Measurements from ENCODE around the gene DIDO1.
"Not testable (repeated sequence)": the region's sequence is repeated elsewhere in the genome, so short reads cannot be mapped to it uniquely, and the experiment has no call there.

DIDO1 gene

DNA sequence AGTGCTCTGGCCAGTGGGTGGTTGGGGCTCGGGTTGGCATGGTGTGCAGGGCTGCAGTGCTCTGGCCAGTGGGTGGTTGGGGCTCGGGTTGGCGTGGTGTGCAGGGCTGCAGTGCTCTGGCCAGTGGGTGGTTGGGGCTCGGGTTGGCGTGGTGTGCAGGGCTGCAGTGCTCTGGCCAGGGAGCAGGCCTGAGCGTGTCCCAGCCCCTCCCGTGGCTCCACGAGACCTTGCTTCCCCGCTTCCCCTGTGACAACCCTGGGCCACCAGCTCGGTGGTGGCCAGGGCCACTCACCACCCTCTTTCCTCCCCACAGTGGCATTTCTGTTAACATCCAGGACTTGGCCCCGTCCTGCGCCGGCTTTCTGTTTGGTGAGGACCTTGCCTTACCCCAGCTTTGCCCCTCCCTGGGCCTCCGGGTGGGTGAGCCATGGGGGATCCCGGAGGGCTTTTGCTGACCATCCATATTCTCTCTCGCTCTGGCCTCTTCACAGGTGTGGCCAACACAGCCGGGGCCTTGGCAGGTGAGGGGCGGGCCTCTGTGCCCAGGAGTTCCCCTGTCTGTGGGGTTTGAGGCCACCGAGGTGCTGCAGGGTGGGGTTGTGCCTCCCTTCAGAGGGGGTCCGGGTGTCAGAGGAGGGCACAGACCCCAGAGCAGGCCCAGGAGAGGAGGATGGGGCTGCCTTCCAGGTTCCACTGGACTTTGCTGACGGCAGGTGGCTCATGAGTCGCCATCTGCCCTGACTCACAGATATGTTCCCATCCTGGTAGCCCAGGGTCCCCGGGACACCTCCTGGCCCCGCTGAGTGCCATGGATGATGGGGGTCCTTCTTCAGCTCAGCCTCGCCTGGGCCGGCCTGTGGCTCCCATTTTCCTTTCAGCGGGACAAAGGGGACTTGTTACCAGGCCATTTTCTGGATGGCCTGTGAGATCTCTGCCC, 40.2 kb upstream of the DIDO1 start:
- no peaks in the 10 kb centered on the region for H3K9me3 Mint-ChIP-seq
- peaks cover 4 to 5% of the 10 kb centered on the region in 2 donors for H3K27me3 Mint-ChIP-seq
- ATAC-seq (replicated peaks): no peak
- H3K27ac Mint-ChIP-seq: no peak overlapping the region
- peaks cover 24 to 25% of the 10 kb centered on the region in 2 donors for H3K36me3 Mint-ChIP-seq
- no peak overlapping the region for H3K4me3 Mint-ChIP-seq
- H3K4me1 Mint-ChIP-seq: peaks cover 3% of the 10 kb centered on the region in 2 donors
- no peak for DNase-seq

DNA sequence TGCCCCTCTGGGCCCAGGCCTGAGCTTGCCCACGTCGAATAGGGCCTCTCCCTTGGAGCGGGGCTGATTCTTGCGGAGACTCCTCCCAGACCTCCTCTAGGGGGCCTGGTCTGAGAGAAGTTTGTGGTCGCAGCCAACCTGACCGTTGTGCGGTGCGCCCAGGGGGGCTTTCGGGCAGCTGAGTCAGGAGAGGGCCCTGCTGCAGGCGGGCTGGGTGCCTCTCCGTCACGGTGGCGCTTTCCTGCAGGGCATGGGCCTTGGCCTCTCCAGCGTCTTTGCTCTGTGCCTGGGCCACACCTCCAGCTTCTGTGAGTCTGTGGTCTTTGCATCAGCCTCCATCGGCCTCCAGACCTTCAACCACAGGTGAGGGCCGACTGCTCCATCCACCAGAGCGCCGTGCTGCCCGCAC, 39.1 kb upstream of the DIDO1 start:
- H3K9me3 Mint-ChIP-seq: no peaks in the 10 kb centered on the region
- ATAC-seq (replicated peaks) (no peak), DNase-seq (no peak)
- no peak overlapping the region for H3K4me3 Mint-ChIP-seq
- H3K27me3 Mint-ChIP-seq: no peaks in the 10 kb centered on the region
- H3K36me3 Mint-ChIP-seq: peaks cover 28 to 29% of the 10 kb centered on the region in 2 donors
- H3K4me1 Mint-ChIP-seq: peaks cover 0 to 4% of the 10 kb centered on the region in 2 donors
- no peak overlapping the region for H3K27ac Mint-ChIP-seq

DNA sequence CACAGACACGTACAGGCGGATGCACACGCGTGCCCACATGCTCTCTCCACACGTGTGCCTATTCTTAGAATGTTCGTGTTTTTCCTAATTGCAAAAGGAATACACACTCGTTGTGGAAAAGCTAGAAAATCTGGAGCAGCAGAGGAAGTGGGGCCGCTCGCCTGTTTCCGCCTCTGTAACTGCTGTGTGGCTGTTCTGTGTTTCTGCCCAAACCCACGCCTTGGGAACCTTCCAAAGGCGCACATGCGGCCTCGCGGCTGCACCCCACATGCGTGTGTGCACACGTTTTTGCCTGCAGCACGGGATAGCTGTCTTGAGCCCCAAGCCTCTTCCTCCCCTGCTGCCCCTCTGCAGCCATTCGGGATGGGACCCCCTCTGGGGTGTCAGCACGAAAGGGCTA, 38.4 kb upstream of the DIDO1 start:
- H3K27me3 Mint-ChIP-seq: no peaks in the 10 kb centered on the region
- no peaks in the 10 kb centered on the region for H3K9me3 Mint-ChIP-seq
- peaks cover 33 to 36% of the 10 kb centered on the region in 2 donors for H3K36me3 Mint-ChIP-seq
- DNase-seq (no peak), ATAC-seq (replicated peaks) (no peak)
- H3K4me3 Mint-ChIP-seq: no peak overlapping the region
- H3K27ac Mint-ChIP-seq: no peak overlapping the region
- peaks cover 2 to 9% of the 10 kb centered on the region in 2 donors for H3K4me1 Mint-ChIP-seq

DNA sequence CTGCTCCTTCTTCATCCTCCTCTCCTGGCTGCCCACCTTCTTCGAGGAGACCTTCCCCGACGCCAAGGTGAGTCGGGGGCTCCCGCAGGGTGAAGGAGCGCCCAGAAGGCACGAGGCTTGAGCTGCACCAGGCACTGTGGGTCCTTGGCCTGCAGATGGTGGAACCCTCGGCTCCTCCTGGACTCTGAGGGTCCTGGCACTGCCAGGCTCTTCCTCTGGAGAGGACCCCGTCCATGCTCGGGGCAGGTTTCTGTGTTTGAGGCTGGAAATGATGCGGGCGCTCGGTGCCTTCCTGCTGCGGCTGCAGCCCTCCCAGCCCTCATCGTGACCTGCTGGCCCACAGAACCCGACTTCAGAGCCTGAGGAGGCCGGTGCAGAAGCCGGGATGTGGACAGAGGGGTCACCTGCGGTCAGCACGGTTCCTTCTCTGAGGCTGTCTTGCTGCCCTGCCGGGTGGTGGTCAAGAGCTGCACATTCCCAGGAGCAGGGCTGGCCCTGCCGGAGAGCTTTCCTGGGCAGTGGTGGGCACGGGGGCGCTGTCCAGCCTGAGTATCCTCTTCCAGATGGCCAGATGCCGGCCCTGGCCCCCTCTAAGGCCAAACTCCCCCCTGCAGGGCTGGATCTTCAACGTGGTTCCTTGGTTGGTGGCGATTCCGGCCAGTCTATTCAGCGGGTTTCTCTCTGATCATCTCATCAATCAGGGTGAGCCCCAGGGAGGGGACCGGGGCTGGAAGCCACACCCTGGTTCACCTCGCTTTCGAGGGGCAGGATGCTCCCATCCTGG, 37.5 kb upstream of the DIDO1 start:
- H3K4me3 Mint-ChIP-seq: no peak overlapping the region
- peaks cover 35 to 37% of the 10 kb centered on the region in 2 donors for H3K36me3 Mint-ChIP-seq
- ATAC-seq (replicated peaks): no peak
- H3K9me3 Mint-ChIP-seq: no peaks in the 10 kb centered on the region
- DNase-seq: no peak
- no peak overlapping the region for H3K27ac Mint-ChIP-seq
- H3K4me1 Mint-ChIP-seq: peaks cover 2 to 18% of the 10 kb centered on the region in 2 donors
- H3K27me3 Mint-ChIP-seq: no peaks in the 10 kb centered on the region

DNA sequence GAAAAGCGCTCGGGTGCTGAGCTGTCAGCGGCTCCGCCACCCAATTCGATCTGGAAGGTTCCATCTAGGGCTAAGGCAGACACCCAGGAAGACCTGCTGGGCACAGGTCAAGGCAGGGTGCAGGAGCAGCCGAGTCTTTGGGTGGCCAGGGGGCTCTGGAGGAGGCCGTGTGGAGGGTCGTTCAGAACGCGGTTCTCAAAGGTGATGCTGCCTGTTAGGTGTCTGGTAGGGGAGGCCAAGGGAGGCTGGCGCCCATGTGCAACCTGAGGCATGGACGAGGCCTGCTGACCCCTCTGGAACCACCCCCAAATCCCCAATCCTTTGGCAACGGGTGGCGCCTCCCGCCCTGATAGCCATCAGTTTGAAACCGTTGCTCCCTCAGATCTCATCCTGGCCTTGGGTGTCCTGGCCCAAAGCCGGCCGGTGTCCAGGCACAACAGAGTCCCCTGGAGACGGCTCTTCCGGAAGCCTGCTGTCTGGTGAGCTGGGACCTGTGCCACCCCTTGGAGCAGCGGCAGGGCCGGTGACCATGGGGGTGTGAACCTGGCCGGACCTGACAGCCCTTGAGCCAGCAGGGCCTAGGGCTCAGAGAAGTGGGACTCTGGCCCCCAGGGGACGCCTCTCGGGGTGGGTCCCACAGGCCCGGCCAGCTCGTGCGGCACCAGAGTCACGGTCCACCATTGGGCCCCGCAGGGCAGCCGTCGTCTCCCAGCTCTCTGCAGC, 36.7 kb upstream of the DIDO1 start:
- ATAC-seq (replicated peaks): no peak
- peaks cover 2 to 24% of the 10 kb centered on the region in 2 donors for H3K4me1 Mint-ChIP-seq
- H3K27me3 Mint-ChIP-seq: no peaks in the 10 kb centered on the region
- H3K27ac Mint-ChIP-seq: peak overlapping the region; percentile 37
- DNase-seq: no peak
- no peaks in the 10 kb centered on the region for H3K9me3 Mint-ChIP-seq
- H3K36me3 Mint-ChIP-seq: peaks cover 40 to 41% of the 10 kb centered on the region in 2 donors
- H3K4me3 Mint-ChIP-seq: no peak overlapping the region

DNA sequence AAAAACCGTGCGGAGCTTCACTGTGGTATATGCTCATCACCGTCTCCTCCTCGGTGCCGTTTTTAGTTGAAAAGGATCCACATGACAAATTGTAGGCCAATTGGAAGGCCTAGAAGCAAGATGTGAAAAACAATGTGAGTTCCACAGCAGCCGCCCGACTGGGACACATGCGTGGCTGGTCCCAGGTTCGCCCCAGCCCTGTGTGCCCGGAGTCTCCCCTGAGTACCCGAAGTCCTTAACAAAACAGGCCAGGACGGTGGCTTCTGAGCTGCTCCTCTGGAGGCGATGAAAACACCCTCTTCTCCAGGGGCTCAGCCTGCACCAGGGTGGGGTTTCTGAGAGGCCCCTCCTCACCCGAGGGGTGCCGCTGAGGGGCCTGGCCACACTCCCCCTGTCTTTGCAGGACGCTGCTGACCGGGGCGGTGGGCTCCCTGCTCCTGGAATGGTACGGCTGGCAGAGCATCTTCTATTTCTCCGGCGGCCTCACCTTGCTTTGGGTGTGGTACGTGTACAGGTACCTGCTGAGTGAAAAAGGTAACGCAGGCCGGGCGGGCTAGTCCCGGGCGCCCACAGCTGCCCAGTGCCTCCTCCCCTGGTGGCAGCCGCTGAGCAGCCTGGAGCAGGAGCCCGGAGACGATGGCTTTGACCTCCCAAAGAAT, 36.0 kb upstream of the DIDO1 start:
- no peak for DNase-seq
- Mint-ChIP-seq H3K27me3 (no peaks in the 10 kb centered on the region), H3K36me3 (peaks cover 43% of the 10 kb centered on the region in 2 donors), H3K4me3 (no peak overlapping the region), H3K9me3 (no peaks in the 10 kb centered on the region), H3K4me1 (peaks cover 2 to 27% of the 10 kb centered on the region in 2 donors), H3K27ac (no peak overlapping the region)
- no peak for ATAC-seq (replicated peaks)

DNA sequence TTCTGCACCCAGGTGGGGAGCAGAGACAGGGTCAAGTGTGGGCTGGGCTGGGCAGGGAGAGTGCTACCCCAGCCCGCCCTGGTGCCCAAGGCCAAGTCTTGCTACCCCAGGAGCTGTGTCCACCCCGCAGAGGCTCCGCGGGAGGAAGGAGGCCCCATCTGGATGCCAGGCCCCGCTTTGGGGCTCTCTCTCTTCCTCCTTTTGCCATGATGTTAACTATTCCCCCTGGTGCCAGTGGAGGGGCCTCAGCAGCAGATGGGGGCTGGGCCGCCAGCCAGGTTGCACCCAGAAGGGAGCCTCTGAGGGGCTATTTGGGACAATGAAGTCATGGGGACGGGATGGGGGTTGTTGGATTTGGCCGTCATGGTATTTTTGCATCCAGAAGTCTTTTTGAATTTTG, 35.5 kb upstream of the DIDO1 start:
- Mint-ChIP-seq H3K4me3 (no peak overlapping the region), H3K4me1 (peaks cover 2 to 33% of the 10 kb centered on the region in 2 donors), H3K27ac (no peak overlapping the region), H3K9me3 (no peaks in the 10 kb centered on the region), H3K36me3 (peaks cover 47 to 49% of the 10 kb centered on the region in 2 donors), H3K27me3 (no peaks in the 10 kb centered on the region)
- ATAC-seq (replicated peaks) (no peak), DNase-seq (no peak)

DNA sequence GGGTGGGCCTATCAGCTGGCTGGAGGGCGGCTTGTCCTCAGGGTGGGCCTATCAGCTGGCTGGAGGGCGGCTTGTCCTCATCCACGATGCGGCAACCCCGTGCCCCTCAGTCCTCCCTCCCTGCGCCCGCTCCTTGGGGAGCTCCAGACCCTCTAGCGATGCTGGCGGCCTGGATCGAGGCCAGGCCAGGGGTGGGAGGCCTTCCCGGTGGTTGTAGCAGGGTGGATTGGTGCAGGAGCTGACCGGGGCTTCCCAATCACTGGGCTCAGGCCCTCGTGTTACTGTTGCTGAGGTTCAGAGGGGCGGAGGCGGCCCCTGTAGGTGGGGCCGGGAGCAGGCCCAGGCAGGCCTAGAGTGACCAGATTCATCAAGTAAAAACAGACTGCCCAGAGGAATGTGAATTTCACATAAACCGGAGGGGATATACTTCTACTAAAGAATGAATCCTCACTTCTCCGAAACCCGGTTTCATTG, 35.0 kb upstream of the DIDO1 start:
- Mint-ChIP-seq H3K27ac (peak overlapping the region; percentile 14), H3K4me3 (no peak overlapping the region), H3K36me3 (peaks cover 46 to 51% of the 10 kb centered on the region in 2 donors), H3K4me1 (peaks cover 2 to 37% of the 10 kb centered on the region in 2 donors), H3K9me3 (no peaks in the 10 kb centered on the region), H3K27me3 (no peaks in the 10 kb centered on the region)
- DNase-seq (no peak), ATAC-seq (replicated peaks) (no peak)

DNA sequence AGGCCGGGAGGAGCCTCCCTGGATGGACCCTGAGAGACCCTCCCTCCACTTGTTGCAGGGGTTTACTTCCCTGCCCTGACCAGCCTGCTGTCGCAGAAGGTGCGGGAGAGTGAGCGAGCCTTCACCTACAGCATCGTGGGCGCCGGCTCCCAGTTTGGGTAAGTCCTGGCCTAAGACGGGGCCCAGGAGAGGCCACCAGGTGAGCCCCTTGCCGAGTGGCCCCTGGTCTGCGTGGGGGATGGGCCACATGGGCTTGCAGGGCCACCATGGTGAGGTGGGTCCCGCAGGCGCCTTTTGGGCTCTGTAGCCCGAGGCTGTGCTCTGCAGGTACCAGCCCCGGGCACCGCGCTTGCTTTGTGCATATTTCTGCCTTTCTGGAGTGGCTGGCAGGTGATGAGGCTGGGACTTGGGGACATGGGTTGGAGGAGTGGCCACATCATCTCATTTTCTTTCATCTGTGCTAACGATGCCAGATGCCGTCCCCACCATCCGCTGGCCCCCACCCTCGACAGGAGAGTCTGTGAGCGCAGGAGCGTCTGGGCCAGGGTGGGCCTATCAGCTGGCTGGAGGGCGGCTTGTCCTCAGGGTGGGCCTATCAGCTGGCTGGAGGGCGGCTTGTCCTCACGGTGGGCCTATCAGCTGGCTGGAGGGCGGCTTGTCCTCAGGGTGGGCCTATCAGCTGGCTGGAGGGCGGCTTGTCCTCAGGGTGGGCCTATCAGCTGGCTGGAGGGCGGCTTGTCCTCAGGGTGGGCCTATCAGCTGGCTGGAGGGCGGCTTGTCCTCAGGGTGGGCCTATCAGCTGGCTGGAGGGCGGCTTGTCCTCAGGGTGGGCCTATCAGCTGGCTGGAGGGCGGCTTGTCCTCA, 34.4 kb upstream of the DIDO1 start:
- not testable (repeated sequence) for H3K4me3 Mint-ChIP-seq; DNase-seq; ATAC-seq (replicated peaks); H3K9me3 Mint-ChIP-seq; H3K27me3 Mint-ChIP-seq; H3K27ac Mint-ChIP-seq
- Mint-ChIP-seq H3K36me3 (peaks cover 49 to 55% of the 10 kb centered on the region in 2 donors), H3K4me1 (peaks cover 4 to 44% of the 10 kb centered on the region in 2 donors)

DNA sequence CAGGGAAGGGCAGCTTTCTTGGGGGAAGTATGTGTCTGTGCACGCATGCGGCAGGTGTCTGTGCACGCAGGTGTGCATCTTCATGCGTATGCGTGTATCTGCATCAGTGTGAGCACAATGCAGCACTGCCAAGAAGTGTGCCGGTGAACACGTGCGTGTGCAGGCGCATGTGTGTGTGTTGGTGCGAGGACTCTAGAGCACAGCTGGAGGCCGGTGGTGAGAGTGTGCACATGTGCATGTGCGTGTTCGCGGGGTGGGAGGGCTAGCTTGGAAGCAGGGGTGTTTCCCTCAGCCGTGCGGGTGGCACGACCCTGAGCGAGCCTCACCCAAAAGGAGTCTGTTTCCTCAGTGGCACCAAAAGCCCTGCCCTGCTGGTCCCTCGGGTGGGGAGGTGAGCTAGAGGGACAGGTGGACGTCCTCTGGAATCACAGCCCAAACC, 33.7 kb upstream of the DIDO1 start:
- H3K27ac Mint-ChIP-seq: no peak overlapping the region
- peaks cover 4 to 45% of the 10 kb centered on the region in 2 donors for H3K4me1 Mint-ChIP-seq
- H3K9me3 Mint-ChIP-seq: no peaks in the 10 kb centered on the region
- ATAC-seq (replicated peaks) (no peak), DNase-seq (no peak)
- H3K27me3 Mint-ChIP-seq: no peaks in the 10 kb centered on the region
- no peak overlapping the region for H3K4me3 Mint-ChIP-seq
- peaks cover 44 to 52% of the 10 kb centered on the region in 2 donors for H3K36me3 Mint-ChIP-seq

DNA sequence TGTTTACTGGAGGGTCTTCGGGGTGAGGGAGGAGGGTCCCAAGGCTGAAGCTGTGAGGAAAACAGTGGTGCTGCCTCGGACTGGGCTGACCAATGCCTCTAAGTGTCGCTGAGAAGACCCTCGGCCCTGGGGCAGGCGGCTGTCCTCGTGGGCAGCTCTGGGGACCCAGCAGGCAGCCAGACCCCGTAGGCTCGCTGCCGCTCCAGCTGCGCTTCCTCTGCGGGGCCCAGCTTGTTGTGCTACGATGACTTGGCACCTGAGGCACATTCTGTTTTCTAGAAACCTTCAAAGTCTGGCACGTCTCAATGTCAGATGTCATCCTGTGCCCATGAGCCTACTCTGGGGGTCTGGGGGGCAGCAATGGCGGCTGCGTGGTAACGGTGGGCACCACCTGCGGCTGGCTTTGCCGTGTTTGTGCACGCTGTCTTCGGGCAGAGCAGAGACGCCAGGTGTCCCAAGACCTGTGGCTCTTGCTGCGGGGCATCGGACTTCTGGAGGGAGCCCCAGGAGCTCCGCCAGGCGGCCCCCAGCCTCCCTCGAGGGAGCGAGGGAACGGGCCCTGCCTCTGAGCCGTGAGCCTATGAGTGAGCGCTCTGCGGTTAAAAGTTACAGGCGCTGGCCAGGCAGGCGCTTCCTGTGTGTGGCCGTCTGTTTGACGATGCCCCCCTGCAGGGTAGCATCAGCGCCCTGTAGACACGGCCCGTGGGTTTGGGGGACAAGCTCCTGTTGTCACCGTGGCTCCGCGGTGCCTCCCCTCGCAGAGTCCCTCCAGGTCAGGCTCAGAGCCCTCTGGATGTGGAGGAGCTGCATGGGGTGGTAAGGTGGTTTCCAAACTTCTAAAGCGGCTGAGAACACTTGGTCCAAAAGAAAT, 33.0 kb upstream of the DIDO1 start:
- Mint-ChIP-seq H3K27ac (no peak overlapping the region), H3K36me3 (peaks cover 42 to 49% of the 10 kb centered on the region in 2 donors)
- ATAC-seq (replicated peaks): no peak

DNA sequence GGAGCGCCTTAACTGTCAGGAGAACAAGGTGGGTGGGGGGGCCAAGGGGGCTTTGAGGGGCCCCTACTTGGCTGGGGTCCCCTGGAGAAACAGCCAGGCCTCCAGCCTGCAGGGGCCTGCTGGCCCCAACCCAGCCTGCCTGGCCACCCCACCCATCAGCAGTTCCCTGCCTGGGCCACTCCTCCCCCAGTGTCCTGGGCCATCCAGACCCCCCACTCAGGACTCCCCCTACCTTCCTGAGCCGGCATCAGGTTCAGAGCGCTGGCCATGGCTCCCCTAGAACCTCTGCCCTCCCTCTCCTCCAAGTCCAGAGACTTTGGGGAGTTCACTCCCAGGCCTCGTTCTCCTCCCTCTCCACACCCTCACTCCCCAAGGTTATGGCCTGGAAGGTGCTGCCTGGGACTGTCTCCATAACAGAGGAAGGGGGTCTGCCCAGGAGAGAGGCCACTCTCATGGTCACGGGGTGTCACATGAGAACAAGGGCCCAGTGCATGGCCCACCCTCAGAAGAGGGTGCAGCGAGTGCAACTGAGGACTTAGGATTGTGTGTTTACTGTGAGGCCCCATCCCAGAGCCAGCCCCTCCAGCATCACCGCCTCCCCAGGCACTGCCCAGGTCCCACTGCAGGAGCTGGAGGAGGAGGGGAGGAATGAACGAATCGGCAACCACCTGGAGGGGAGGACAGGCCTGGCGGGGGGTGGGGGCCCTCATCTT, 32.2 kb upstream of the DIDO1 start:
- H3K27me3 Mint-ChIP-seq: no peaks in the 10 kb centered on the region
- DNase-seq (no peak), ATAC-seq (replicated peaks) (no peak)
- peaks cover 11 to 58% of the 10 kb centered on the region in 2 donors for H3K4me1 Mint-ChIP-seq
- no peak overlapping the region for H3K27ac Mint-ChIP-seq
- peaks cover 40 to 43% of the 10 kb centered on the region in 2 donors for H3K36me3 Mint-ChIP-seq
- H3K4me3 Mint-ChIP-seq: peak overlapping the region in 1 of 2 donors; percentile 28
- no peaks in the 10 kb centered on the region for H3K9me3 Mint-ChIP-seq

More for the DNA sequence above, 33.0 kb upstream of the DIDO1 start:
- H3K4me3 Mint-ChIP-seq: peak overlapping the region in 1 of 2 donors; percentile 28
- no peak for DNase-seq
- H3K9me3 Mint-ChIP-seq: no peaks in the 10 kb centered on the region
- H3K4me1 Mint-ChIP-seq: peaks cover 9 to 52% of the 10 kb centered on the region in 2 donors
- H3K27me3 Mint-ChIP-seq: no peaks in the 10 kb centered on the region
